Left lung (tissue), 10 donors: ENCODE measurements around the gene INVS. TPM values are rescaled to one million over a fixed set of nuclear protein-coding genes. Genes with fewer than 3 reads are reported as not detected.
"Not testable (repeated sequence)": the region's sequence is repeated elsewhere in the genome, so short reads cannot be mapped to it uniquely, and the experiment has no call there.

ENCODE experiments used
- ATAC-seq: fragments of 200-7000 bp; cut with Tn5 transposase; one replicate; pipeline ENCODE4 v1.9.1; 2020; ENCODE audit warnings: moderate library complexity
- DNase-seq, 4 donors: peaks; one replicate each; pipeline ENCODE4 v3.0.0-alpha.2; 2013 to 2020
- H3K27ac ChIP-seq, 2 donors: fragments of 200-600 bp; sonication (generic) in 1 of 2; one replicate each; pipeline versions ENCODE4 v1.5.0 to v1.8.0; 2020 to 2021
- H3K27me3 ChIP-seq, 2 donors: fragments of 200-600 bp; sonication (generic) in 1 of 2; one replicate each; pipeline versions ENCODE4 v1.5.0 to v1.8.0; 2020 to 2021
- H3K36me3 ChIP-seq, 2 donors: fragments of 200-600 bp; sonication (generic) in 1 of 2; one replicate each; pipeline versions ENCODE4 v1.5.0 to v1.8.0; 2020 to 2021
- H3K4me1 ChIP-seq, 2 donors: fragments of 200-600 bp; one replicate each; pipeline ENCODE4 v1.8.0; 2021
- H3K4me3 ChIP-seq, 2 donors: fragments of 200-600 bp; sonication (generic) in 1 of 2; one replicate each; pipeline versions ENCODE4 v1.5.0 to v1.8.0; 2020 to 2021; ENCODE audit warnings: mild to moderate bottlenecking in 1 of 2
- H3K9me3 ChIP-seq, 2 donors: fragments of 200-600 bp; sonication (generic) in 1 of 2; one replicate each; pipeline versions ENCODE4 v1.5.0 to v1.8.0; 2020 to 2021
- CTCF ChIP-seq, 2 donors: fragments of 200-600 bp; sonication (generic) in 1 of 2; IDR thresholded peaks; one replicate each; pipeline versions ENCODE4 v1.5.0 to v1.8.0; 2021; ENCODE audit warnings: antibody characterized with exemption in 2 of 2
- intact Hi-C, 2 donors: fragments of 100-400 bp; cut with DNase I; formaldehyde crosslinking; loops; one replicate each; pipeline versions ENCODE4 v1.11.2 to v1.14.2; 2022
- polyA plus RNA-seq, 6 donors: library from polyadenylated mRNA; unstranded; fragments of 120-200 nt; gene quantifications; one replicate each; pipeline ENCODE4 v1.2.1, GENCODE V29; 2013; ENCODE audit not compliant: insufficient read length in 6 of 6
- total RNA-seq, 2 donors: library from RNA; stranded (reverse); fragmentation: NEBNext Ultra II Directional; extraction: Animal tissue kit (Norgen Biotek cat#: 25700); gene quantifications; one replicate each; pipeline ENCODE4 v1.2.1, GENCODE V29; 2021
- donor health status: DM: no; HTN: yes; CAD: no.
- donor health status: DM: no; HTN: no; CAD: no.

The INVS gene
- total and polyA plus RNA-seq, 8 donors = 21.5 to 29.9 (median 24.6) TPM

DNA sequence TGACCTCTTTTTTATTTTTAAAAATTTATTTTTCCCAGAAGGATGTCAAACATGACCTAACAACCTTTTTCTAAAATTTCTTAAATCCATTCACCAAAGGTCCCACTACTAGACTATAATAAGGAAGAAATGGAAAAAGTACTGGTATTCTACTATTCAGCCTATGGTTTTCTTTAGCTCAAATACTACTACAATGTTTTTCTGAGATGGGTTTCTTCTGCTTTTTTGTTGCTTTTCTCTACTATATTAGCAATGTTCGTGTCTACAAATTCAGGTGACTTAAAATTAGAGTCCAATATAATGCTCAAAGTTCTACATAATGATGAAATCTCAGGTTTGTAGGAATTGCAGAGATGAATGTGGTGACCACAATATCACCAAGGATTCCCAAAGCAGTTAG lies 8.2 kb upstream of the INVS start:
- TF ChIP-seq CTCF (IDR thresholded peaks at IDR 0.05) = no peak
- ATAC-seq (no peak), DNase-seq (no peak)
- Histone ChIP-seq H3K9me3 (no peaks in the 10 kb centered on the region), H3K4me1 (peaks cover 0 to 58% of the 10 kb centered on the region in 2 donors), H3K4me3 (no peak overlapping the region), H3K36me3 (no peaks in the 10 kb centered on the region), H3K27ac (no peak overlapping the region), H3K27me3 (no peaks in the 10 kb centered on the region)
- intact Hi-C loops = no loop called here

GRCh38 chr9:100091650-100092049 lies 7.4 kb upstream of the INVS start:
- Histone ChIP-seq H3K4me3 (no peak overlapping the region), H3K36me3 (no peaks in the 10 kb centered on the region), H3K9me3 (no peaks in the 10 kb centered on the region), H3K4me1 (peaks cover 0 to 60% of the 10 kb centered on the region in 2 donors), H3K27ac (no peak overlapping the region), H3K27me3 (no peaks in the 10 kb centered on the region)
- DNase-seq = no peak
- intact Hi-C loops = no loop called here
- no peak for ATAC-seq
- no peak for TF ChIP-seq CTCF (IDR thresholded peaks at IDR 0.05)

- no peak for TF ChIP-seq CTCF (IDR thresholded peaks at IDR 0.05)
- no peak for DNase-seq
- no peak overlapping the region for H3K27ac ChIP-seq
Measured at GRCh38 chr9:100092066-100092465, 7.0 kb upstream of the INVS start.

GRCh38 chr9:100094411-100094810 lies 4.6 kb upstream of the INVS start:
- not testable (repeated sequence) for ATAC-seq, H3K36me3 ChIP-seq, H3K27me3 ChIP-seq

More at GRCh38 chr9:100092066-100092465, 7.0 kb upstream of the INVS start:
- H3K9me3 ChIP-seq = no peaks in the 10 kb centered on the region
- no peak for ATAC-seq
- H3K27me3 ChIP-seq = no peaks in the 10 kb centered on the region
- peaks cover 0 to 60% of the 10 kb centered on the region in 2 donors for H3K4me1 ChIP-seq
- H3K4me3 ChIP-seq = no peak overlapping the region
- intact Hi-C loops = no loop called here
- no peaks in the 10 kb centered on the region for H3K36me3 ChIP-seq

GRCh38 chr9:100096378-100096916 lies 2.6 kb upstream of the INVS start:
- no peak for TF ChIP-seq CTCF (IDR thresholded peaks at IDR 0.05)
- no peak for DNase-seq
- no peaks in the 10 kb centered on the region for H3K9me3 ChIP-seq
- intact Hi-C loops = no loop called here
- no peaks in the 10 kb centered on the region for H3K36me3 ChIP-seq
- ATAC-seq = no peak
- no peaks in the 10 kb centered on the region for H3K27me3 ChIP-seq
- no peak overlapping the region for H3K4me3 ChIP-seq
- H3K4me1 ChIP-seq = peaks cover 10 to 52% of the 10 kb centered on the region in 2 donors
- no peak overlapping the region for H3K27ac ChIP-seq

More at GRCh38 chr9:100094411-100094810, 4.6 kb upstream of the INVS start:
- DNase-seq, intact Hi-C loops, H3K4me3 ChIP-seq, H3K27ac ChIP-seq, H3K9me3 ChIP-seq: not testable (repeated sequence)
- peaks cover 5 to 53% of the 10 kb centered on the region in 2 donors for H3K4me1 ChIP-seq
